ENCODE data around the gene RNU6-9.

- TF ChIP-seq CTCF (IDR thresholded peaks at IDR 0.05) (no peak), POLR2A (IDR thresholded peaks at IDR 0.05) (no peak)
Observed at GRCh38 chr19:872266-872951, 20.9 kb upstream of the RNU6-9 start.

All from heart left ventricle (tissue), 13 donors.